Anterior cingulate cortex (tissue), 58 donors: ENCODE results near the gene MET.
A peak's percentile ranks its signal among the peaks of the same experiment; 100 is the strongest.
"Not testable (repeated sequence)": the region's sequence is repeated elsewhere in the genome, so short reads cannot be mapped to it uniquely, and the experiment has no call there.

Source experiments
- DNase-seq, 58 donors: peaks; one replicate each; lab custom pipeline; 2025; lab: John Stamatoyannopoulos, UW

MET gene

GRCh38 chr7:116723959-116724529, 52.0 kb downstream of the MET start:
- not testable (repeated sequence) for DNase-seq

GRCh38 chr7:116724560-116725231, 52.7 kb downstream of the MET start:
- no peak for DNase-seq

GRCh38 chr7:116726149-116726548, 54.2 kb downstream of the MET start:
- DNase-seq = no peak

- no peak for DNase-seq
Observed at GRCh38 chr7:116726713-116727431, 54.9 kb downstream of the MET start.

GRCh38 chr7:116727432-116728009, 55.5 kb downstream of the MET start:
- DNase-seq = no peak

- DNase-seq = no peak
Observed at GRCh38 chr7:116728413-116728812, 56.4 kb downstream of the MET start.

GRCh38 chr7:116730097-116731022, 58.4 kb downstream of the MET start:
- DNase-seq = no peak

- DNase-seq = no peak
Observed at GRCh38 chr7:116731023-116731395, 59.0 kb downstream of the MET start.

GRCh38 chr7:116731445-116732335, 59.7 kb downstream of the MET start:
- no peak for DNase-seq

- DNase-seq = no peak
Observed at GRCh38 chr7:116732788-116733694, 61.0 kb downstream of the MET start.

GRCh38 chr7:116733924-116734580, 62.1 kb downstream of the MET start:
- DNase-seq = peak in 1 of 58 donors; percentile 3

GRCh38 chr7:116734710-116735109, 62.7 kb downstream of the MET start:
- peak in 1 of 58 donors; percentile 16 for DNase-seq

GRCh38 chr7:116736927-116737715, 65.1 kb downstream of the MET start:
- no peak for DNase-seq

- DNase-seq = no peak
Observed at GRCh38 chr7:116738378-116738777, 66.4 kb downstream of the MET start.

- no peak for DNase-seq
Observed at GRCh38 chr7:116739307-116739706, 67.3 kb downstream of the MET start.

- no peak for DNase-seq
Observed at GRCh38 chr7:116740231-116740630, 68.2 kb downstream of the MET start.
